CD4-positive, alpha-beta T cell treated with Interleukin-15 for 1 hour (primary cell): ENCODE results near the gene OR4D2.

Experiments
- DNase-seq: peaks from one replicate; pipeline ENCODE4 v3.0.0-alpha.2; 2020

The OR4D2 gene

GRCh38 chr17:58217766-58218165 lies 51.0 kb downstream of the OR4D2 start:
- no peak for DNase-seq

- peak; percentile 95 for DNase-seq
Measured at GRCh38 chr17:58219007-58219788, 52.4 kb downstream of the OR4D2 start, which contains the start of gene MKS1. Gene MKS1 (minus strand): TSS chr17:58219255. CDS start chr17:58219230, 25 bp downstream.

DNA sequence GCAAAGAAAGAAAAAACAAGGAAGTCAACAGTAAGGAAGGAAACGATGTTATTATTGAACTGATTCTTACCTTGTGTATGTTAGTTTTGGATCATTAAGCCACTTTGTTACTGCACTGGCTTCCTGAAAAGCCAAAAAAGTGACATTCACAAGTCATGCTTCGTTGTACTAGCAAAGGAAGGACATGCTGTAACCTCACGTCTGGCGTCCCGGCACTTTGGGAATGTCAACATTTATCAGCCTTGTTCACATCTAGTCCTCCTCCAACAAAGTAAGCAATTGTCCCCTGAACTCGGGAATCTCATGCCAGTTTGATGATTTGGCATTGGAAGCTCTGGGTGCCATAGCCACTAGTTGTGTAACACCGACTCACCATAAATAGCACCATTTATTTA lies 53.0 kb downstream of the OR4D2 start:
- no peak for DNase-seq
